ENCODE results near the gene SYTL3. TPM values are rescaled to one million over a fixed set of nuclear protein-coding genes. Genes with fewer than 3 reads are reported as not detected.

The SYTL3 gene
- total and polyA plus RNA-seq, 10 of the 15 experiments (the other 5 are each of a cell fraction or from before 2014, with no cell fraction given), result 3.3 to 12.1 (median 6.9) TPM

GRCh38 chr6:158644231-158645063 is 5.4 kb upstream of the SYTL3 start, which contains the start of gene DYNLT1 (continued):
- TF ChIP-seq NRF1 (conservative IDR thresholded peaks at IDR 0.05; ENCODE audit: low read depth, low read length) (0 out of 2 replicates have a peak, but pooled peaks have one; percentile 25), SREBF1 (IDR thresholded peaks at IDR 0.05; ENCODE audit: low read length) (no peak), NR2C2 (IDR thresholded peaks at IDR 0.05; ENCODE audit: borderline replicate concordance, control insufficient read depth, insufficient read length, low read depth) (no peak), RB1 (IDR thresholded peaks at IDR 0.05; ENCODE audit: borderline replicate concordance) (peak; percentile 61; the same call in 1 of the 2 replicates), ZNF217 (IDR thresholded peaks at IDR 0.05) (no peak), KLF5 (IDR thresholded peaks at IDR 0.05; ENCODE audit: partially characterized antibody) (no peak), USF1 (IDR thresholded peaks at IDR 0.05; ENCODE audit: borderline replicate concordance, extremely low read length, insufficient read depth, low read depth, low read length) (no peak), ATF2 (IDR thresholded peaks at IDR 0.05; ENCODE audit: low read length) (no peak), TARDBP (IDR thresholded peaks at IDR 0.05; ENCODE audit: borderline replicate concordance) (no peak), CEBPZ (IDR thresholded peaks at IDR 0.05; ENCODE audit: low read depth, low read length) (no peak), MTA2 (IDR thresholded peaks at IDR 0.05; ENCODE audit: low read depth) (no peak; the same call in 1 of the 2 replicates), TCF3 (IDR thresholded peaks at IDR 0.05; ENCODE audit: borderline replicate concordance, insufficient read depth, low read depth, low read length) (0 out of 2 replicates have a peak, but pooled peaks have one; percentile 31), NR2F1 (conservative IDR thresholded peaks at IDR 0.05) (peak; percentile 58), RELA (IDR thresholded peaks at IDR 0.05; ENCODE audit: borderline replicate concordance, partially characterized antibody) (no peak)

Data from GM12878 (cell line).